ENCODE results near the gene ARHGAP10.

The ARHGAP10 gene

DNA sequence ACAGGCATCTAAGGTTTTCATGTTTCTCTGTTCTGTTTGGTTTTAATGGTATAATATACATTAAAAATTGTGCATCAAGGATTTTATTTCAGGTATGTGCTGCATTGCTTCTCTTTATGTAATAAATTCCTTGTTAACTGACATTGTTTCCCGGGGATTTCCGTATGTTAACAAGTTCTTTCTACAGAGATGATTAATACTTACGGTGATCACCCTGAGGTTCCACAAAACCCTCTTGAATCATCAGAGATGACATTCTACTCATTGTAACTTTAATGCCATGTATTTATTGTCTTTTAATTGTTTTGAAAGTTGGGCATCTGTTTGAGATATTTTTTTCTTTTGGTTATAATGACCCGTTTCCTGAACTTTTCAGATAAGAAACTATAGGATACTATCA lies 37.5 kb downstream of the ARHGAP10 start:
- no peak for DNase-seq

DNA sequence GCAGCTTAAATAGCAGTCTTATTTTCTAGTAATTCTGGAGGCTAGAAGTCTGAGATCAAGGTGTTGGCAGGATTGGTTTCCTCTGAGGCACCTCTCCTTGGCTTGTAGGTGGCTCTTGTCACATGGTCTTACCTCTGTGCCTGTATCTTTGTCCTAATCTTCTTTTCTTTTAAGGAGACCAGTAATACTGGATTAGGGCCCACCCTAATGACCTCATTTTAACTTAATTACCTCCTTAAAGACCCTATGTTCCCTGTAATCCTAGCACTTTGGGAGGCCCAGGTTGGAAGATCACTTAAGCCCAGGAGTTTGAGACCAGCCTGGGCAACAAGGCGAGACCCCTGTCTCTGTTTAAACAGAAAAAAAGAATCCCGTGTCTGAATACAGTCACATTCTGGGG lies 38.9 kb downstream of the ARHGAP10 start:
- no peak for DNase-seq

DNA sequence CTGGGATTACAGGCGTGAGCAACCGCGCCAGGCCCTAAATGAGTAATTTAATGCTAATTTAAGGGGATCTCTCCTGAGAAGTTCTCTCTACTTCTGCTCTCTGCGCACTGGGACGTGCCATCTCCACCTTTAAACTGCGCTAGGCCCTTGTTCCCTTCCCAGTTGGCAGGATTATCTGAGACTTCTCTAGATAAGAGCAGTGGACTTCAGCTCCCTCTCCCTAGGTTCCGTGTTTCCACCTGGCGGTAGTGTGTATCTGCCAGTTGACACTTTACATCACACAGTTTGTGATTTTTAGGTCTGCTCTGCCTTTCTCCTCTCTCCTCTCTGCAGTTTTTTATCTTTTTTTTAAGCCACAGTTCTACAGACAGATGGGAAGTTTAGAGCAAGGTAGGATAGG lies 40.2 kb downstream of the ARHGAP10 start:
- DNase-seq = no peak

DNA sequence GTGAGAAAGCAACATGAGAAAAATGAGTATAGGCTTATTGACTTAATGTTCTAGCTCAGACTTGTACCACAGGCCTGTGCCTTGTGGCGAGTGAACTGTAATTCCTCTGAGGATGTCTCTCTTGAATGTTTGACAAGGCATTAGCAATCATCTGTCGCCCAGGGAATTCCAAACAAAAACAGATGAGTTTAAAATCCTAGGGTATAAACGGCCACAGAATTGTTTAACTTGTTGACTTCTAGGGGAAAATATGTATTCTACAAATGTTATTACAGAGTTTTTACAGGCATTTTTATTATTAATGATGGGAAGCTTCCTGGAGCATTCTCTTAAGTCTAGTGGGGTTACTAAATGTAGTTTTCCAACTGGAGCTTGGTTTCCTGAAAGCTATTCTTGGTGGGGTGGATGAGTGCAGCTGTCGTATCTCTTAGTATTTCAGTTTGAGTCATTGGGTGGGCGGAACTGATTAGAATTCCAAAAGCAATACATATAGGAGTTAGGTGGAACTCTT lies 40.6 kb downstream of the ARHGAP10 start:
- DNase-seq = no peak

DNA sequence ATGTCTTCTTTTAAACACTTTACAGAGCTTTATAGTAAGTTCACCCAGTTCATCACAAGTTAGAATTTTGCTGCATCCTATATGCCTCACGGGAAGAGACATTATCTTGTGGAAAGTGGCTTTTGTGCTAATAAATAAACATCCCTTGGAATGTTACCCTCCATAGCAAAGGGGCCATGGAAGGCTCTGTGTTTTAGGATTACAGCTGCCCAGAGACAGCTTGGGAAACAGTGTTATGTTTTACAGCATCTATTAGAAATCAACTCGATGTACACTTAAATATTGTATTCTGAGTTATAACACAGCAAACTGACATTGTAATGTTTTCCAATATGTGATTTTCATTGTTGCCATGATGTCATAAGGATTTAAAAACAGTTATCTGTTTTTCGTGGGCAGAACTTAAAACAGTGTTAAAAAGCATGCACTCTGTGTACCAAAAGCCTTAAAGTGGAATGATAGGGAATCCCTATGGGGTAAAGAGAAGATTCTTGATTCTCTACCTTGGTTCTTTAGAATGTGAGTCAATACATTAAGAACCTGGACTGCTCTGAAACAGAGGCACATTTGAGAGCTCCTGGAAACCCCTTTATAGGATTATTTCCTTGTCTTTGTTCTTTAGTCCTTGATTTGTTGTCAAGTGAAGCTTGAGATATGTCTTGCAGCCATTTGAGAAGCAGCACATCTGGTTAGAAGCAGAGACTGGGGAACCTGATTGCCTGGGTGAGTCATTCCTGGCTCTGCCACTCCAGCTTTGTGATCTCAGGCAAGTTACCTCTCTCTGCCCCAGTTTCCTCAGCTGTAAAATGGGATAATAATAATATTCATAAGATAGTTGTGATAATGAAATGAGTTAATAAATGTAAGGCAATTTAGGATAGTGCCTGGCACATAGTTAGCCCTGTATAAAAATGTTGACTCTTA lies 41.6 kb downstream of the ARHGAP10 start:
- no peak for DNase-seq

DNA sequence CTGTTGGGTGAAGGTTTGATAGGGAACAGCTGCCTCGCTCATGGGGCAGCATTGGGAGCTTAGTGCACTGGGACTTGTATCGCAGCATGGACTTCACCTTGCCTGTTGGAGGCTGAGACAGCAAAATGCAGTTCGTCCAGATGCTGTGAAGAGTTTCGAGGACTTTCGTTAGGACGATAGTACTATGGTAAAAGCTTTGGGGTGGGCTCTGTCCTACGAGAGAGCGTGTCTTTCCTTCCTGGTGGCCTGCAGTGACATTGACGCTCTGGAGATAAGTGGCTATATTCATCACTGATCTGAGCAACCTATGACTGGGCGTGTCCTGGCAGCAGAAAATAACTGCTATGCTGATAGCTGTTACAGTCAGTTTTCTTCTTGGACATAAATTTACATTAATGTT lies 44.8 kb downstream of the ARHGAP10 start:
- DNase-seq = no peak

DNA sequence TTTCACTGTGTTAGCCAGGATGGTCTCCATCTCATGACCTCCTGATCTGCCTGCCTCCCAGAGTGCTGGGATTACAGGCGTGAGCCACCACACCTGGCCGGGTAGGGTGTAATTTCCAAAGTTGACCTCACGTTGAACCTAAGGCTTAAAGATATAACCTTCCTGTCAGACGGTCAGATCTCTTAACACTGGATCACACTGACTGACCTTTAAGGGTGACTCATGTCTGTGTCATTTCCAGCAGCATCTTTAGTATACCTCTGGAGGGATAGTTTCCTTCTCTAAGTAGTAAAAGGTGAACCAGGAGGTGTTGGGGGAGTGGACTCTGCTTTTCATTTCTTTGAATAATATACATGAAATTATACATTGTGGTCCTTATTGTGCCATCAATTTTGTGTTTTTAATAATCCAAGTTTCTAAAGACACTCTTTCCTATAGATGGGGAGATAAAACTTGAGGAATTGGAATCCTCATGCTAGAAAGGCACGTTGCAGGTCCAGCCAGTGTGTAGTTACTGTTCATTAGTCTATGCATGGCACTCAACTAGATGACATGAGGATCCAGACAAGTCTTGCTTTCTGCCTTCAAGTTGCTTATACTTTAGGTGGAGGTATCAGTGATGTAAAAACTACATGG lies 45.7 kb downstream of the ARHGAP10 start:
- DNase-seq = no peak

DNA sequence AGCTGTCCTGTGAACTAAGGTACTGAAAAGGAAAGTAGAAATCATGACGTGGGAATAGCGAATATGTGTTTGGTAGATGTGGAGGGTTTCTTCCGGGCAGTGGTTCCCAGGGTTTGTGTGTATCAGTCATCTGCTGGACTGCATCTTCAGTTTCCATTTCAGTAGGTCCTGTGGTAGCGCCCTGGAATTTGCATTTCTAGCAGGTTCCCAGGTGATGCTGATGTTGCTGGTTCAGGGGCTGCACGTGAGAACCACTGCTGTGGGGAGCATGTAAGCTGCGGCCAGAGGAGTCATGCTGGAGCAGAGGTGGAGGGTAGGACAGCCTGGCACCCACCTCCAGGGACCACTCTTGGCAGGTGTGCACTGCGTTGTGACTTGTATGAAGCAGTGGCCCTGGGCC lies 47.1 kb downstream of the ARHGAP10 start:
- no peak for DNase-seq

DNA sequence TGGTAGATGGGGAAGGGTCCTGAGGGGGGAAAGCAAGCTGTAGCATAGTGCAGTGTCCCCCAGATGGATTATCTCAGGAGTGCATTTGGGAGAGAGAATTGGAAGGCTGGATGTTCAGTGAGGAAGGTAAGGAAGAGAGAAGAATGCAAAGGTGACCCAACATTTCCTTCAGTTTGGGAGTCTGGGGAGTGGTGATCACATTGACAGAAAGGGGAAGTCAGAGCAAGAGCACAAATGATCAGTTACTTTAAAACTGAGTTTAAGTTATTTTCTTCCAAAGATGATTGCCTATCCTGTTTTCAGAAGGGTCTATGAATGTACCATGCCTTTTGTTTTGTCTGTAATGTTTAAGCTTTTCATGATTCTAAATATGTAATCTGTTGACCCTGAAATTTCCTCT lies 47.6 kb downstream of the ARHGAP10 start:
- no peak for DNase-seq

DNA sequence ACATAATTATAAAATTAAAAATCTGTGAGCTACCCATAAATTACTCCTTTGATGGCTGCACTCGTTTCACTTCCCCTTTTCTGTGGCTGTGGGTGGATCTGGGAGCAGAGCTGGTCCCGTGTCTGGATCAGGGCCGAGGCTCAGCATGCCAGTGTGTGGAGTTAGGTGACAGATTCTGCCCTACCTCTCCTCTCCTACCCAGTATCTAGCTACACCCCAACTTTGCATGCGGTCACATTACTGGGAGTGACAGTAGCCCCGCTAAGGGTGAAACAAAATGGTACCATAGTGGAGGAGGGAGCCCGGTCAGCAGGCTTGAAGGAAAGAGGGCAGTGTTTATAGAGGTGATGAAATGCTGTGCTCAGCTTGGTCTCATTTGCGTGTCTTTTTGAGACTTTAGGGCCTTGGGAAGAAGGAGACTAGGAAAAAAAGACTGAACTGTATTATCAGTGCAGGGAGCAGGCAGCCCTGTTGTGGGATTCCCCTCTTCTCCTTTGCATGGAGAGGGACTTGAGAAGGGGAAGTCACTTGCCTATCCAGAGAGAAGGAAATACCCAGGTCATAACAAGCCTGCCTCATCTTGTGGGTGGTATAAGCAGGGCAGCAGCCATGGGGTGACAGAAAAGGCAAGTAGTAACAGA lies 48.4 kb downstream of the ARHGAP10 start:
- no peak for DNase-seq

DNA sequence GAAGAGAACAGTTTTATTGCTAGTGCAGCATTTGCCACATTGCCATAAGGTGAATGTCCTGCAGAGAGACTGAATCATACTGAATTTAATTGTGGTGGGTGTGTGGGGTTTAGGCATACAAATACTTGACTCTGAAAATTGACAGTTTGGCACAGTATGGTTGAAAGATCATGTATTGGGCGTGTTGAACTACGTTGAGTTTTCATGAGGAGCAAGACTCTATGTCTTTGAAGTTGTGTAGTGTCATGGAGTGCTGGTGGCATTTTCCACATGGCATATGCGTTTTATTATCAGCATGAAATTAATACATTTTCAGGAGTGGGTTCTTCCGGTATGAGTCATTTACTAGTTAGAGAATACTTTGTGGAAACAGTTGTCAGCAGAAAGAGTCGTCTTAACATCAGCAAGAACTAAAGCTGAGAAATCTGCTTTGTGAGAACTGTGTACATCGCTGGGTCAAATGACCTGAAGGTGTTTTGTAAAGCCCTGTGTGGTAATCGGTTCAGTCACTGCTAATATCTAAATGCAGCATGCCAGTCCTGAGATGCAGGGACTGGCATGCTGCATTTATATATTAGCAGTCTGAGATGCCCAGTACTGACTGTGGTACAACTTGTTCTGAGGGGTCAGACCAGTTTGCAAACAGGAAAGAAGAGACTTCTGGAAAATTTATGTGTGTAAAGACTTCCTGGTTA lies 50.3 kb downstream of the ARHGAP10 start:
- no peak for DNase-seq

DNA sequence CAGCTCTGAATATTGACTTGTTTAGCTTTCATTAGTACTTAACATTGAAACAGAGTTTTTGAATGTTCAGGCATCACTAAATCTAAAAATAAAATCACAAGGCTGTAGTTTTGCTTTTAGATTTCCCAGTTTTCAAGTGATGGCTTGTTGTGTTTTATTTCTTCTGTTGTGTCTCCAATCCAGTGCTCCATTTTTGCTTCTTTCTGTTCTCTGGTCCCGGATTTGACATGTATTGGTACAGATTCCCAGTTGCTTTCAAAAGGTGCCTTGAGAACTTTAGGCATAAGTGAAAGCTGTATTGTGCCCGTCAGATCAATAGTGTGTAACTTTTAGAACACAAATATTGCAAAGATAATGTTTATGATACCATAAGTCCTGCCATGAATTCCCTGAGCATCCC lies 53.2 kb downstream of the ARHGAP10 start:
- no peak for DNase-seq

DNA sequence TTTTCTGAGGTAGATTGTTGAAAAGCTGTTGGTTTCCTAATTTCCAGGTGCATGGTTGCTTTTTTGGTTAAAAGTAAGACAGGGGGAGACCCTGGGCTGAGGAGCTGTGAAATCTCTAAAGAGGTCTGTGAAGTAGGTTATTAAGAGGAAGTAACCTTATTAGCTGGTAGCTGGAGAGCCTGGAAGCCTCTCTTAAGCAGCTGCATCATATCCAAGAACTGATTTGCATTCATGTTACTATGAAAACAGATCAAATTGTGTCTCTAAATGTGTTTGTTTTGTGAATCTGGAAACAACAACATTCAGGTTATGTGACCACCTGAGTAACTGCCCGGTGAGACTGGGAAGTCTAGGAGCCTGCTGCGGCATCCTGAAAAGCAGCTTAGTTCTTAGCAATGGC lies 54.1 kb downstream of the ARHGAP10 start:
- DNase-seq = no peak

DNA sequence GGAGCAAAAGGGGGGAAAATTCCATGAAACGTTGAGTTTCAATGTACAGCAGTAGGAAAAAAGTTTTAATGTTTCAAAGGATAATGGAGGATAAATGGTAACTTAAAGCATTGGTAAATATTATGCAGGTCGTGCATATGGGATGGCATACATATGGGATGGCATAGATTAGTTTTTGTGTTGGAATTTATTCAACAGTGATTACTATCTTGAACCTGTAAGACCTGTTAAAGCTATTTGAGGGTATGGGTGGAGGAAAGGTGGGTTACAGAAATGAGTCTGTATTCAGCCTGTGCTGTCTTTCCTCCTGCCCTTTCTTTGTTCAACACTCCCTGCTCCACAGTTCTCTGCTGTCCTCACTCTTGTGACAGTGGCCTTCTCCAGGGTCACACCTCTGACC lies 54.6 kb downstream of the ARHGAP10 start:
- DNase-seq = no peak

DNA sequence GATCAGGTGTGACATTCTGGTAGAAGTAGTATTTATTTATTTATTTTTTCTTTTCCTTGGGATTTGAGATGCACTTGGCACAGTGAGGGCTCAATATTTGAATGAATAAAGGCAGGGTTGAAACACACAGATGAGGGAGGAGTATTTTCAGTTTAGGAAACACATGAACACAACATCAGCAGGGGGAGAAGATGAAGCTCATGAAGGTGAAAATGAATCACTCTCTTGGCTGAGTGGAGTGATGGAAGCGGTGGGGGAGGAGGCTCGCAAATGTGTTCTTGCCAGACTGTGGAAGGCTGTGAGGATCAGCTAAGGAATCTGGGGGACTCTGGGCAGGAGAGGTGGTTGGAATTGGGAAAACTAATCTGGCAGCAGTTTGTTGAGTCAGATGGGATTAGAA lies 55.3 kb downstream of the ARHGAP10 start:
- DNase-seq = no peak

DNA sequence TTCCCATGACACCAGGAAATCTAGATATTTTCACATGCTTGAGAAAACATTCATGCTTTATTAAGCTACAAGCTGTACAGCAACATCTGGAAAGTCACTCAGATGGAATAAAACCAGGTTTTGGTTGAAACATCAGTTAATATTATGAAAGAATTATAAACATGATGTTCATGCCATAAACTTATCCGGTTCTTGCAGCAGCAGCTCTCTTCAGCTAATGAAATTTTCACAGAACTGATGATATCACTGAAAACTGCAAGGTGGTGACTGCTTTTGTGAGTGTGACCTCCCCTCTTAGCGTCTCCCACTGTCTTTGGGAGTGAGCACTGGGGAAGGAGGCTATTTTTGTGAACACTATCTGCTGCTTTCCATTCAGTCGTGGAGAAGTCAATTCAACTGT lies 56.9 kb downstream of the ARHGAP10 start:
- no peak for DNase-seq

DNA sequence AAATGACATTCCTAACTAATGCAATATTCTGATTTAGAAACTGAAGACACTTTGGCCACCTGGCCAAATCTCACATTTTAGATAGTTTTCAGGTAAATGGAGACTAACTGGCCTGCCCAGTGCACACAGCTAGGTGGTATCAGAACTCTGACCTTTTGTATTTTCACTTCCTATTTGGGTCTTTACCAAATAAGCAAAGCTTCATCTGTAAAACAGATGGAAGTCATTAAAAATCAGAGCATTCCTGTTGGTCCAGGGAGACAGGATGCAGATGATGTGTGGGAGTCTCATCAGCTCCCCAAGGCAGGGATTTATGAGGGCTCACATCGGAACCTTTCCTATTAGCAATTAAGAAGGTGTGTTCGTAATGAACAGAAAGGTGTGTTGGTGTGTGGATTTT lies 57.7 kb downstream of the ARHGAP10 start:
- no peak for DNase-seq

DNA sequence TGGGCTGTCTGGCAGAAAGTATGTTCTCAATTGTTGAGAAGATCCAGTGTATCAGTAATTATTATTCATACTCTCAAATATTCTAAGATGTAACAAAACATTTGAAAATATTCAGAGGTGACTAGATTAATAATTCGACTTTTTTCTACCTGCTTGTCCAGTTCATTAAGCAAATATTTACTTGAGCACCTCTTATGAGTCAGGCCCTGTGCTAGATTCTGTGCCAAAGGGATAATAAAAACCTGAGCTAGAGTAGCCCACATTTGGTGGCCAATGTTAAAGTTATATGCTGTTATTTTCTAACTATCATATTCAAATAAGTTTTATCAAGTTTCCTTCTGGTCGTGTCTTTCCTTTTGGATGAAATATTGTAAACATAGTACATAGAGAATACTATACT lies 58.5 kb downstream of the ARHGAP10 start:
- no peak for DNase-seq

DNA sequence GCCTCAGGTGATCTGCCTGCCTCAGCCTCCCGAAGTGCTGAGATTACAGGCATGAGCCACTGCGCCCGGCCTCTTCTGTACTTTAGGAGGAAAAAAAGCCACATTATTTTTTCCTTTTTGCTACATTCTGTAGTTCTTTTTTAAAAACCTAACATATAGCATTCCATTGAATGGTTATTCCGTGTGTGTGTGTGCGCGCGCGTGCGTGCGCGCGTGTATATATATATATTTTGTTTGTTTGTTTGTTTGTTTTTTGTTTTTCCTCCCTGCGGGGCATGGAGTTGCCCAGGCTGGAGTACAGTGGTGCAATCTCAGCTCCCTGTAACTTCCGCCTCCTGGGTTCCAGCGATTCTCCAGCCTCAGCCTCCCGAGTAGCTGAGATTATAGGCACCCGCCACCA lies 59.5 kb downstream of the ARHGAP10 start:
- DNase-seq = no peak

DNA sequence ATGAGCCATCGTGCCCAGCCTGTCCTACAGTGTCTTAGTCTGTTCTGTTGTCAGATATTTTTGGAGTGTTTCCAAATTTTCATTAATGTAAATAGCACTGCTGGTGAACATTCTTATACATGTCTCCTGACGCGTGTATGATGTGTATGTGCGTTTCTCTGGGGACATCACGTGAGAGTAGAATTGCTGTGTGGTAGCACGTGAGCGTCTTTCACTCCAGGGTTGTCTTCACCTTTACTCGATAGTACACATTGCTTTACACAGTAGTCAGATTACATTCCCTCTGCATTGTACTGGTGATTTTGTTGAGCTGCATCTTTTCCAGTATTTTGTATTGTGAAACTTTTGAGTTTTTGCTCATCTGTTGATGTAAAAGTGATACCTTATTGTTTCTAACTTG lies 60.0 kb downstream of the ARHGAP10 start:
- DNase-seq = no peak

DNA sequence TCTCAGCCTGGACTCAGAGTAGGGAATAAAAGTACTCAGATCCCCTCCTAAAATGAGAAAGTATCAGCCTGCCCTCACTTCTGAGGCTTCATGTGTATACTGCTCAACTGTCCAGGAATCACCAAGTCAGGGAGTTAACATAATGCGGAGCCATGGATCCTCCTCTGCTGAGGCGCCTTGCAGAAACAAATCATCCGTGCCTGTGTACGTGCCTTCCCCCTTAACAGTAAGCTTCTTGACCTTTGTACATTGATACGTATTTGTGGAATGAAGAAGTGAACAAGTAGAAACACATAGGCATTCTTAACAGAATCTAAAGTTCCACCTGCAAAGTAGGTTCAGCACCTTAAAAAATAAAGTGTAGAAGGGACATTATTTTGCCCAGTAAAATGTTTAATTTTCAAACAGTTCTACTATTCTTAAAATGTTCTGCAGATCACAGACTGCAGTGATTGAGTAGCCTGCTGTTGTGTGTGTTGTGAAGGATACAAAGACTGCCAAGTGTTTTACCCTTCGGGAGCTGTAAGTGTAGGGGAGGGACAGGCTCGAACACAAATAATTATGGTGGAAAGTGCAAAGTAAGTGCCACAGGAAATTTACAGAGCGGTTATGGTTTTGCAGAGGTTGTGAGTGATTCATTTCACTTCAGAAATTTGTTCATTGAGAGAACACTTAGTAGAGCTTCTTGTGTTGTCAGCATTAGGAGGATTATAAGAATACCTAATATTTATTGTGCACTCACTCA lies 61.9 kb downstream of the ARHGAP10 start:
- no peak for DNase-seq

DNA sequence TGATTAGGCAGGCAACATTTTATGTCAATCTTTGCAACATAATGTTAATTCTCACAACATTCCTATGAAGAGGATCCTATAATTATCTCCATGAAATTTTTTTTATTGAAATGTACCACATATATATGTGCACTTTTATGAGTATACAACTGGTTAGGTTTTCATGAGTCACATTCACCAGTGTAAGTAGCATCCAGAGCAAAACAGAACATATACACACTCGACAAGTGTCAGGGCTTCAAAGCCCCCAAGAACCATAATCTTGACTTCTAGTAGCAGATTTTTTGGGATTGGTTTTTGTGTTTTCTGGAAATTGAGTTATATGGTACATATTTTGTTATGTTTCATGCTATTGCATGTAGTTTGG lies 62.4 kb downstream of the ARHGAP10 start:
- DNase-seq = no peak
